ENCODE data around the gene DMRTA2. TPM values are rescaled to one million over a fixed set of nuclear protein-coding genes. Genes with fewer than 3 reads are reported as not detected.

Gene DMRTA2
- total and polyA plus RNA-seq, 2 donors (not counting 3 experiments of a cell fraction or from before 2014, with no cell fraction given), result not detected

GRCh38 chr1:50419907-50420677 lies 3.2 kb downstream of the DMRTA2 start:
- FAIRE-seq, result no peak
- no peak for DNase-seq (ENCODE audit: low read depth, low spot score)
- H3K4me3 ChIP-seq (replicated peaks in 1 of 3; ENCODE audit: insufficient read depth in 1 of 3, low read depth in 1 of 3, low read length in 3 of 3), result no peak overlapping the region
- ChIA-PET POLR2A (no interaction called here), CTCF (no interaction called here)
- dilution Hi-C loops (cut with MboI; ENCODE audit: extremely low pct_ligation_motif_present, low sequenced_read_pairs), result no loop called here
- H4K20me1 ChIP-seq (replicated peaks; ENCODE audit: control insufficient read depth, extremely low read depth, insufficient read depth, low read length), result no peaks in the 10 kb centered on the region
- peaks cover 3% of the 10 kb centered on the region for H3K4me1 ChIP-seq (ENCODE audit: control insufficient read depth, extremely low read depth, insufficient read depth, low read length)
- no peak overlapping the region for H3K27ac ChIP-seq (ENCODE audit: insufficient read depth, low read depth, low read length)
- H3K36me3 ChIP-seq (ENCODE audit: control insufficient read depth in 2 of 2, extremely low read depth in 1 of 2, insufficient read depth in 2 of 2, low read length in 2 of 2), result no peaks in the 10 kb centered on the region
- no TSS peak for BruUV-seq (replicated peaks)
- H3K9me1 ChIP-seq (replicated peaks; ENCODE audit: control insufficient read depth, extremely low read depth, insufficient read depth, low read length), result no peaks in the 10 kb centered on the region
- TF ChIP-seq POLR2AphosphoS5 (IDR thresholded peaks at IDR 0.05; ENCODE audit: insufficient read depth, low read depth, low read length), result no peak
- TF ChIP-seq JUN (IDR thresholded peaks at IDR 0.05; ENCODE audit: borderline replicate concordance, insufficient read depth, insufficient read length, low read depth), result no peak
- no peak for TF ChIP-seq POLR2A (IDR thresholded peaks at IDR 0.05; ENCODE audit: low read depth, low read length)
- TF ChIP-seq FOS (IDR thresholded peaks at IDR 0.05; ENCODE audit: borderline replicate concordance, insufficient read depth, low read length), result no peak
- TF ChIP-seq EZH2 (IDR thresholded peaks at IDR 0.05; ENCODE audit: borderline replicate concordance, low read depth, low read length, severe bottlenecking), result no peak
- TF ChIP-seq MYC (IDR thresholded peaks at IDR 0.05; ENCODE audit: low read depth, low read length), result no peak
- no peak for TF ChIP-seq MAX (IDR thresholded peaks at IDR 0.05; ENCODE audit: insufficient read depth, insufficient read length)
- no peak for TF ChIP-seq CTCF (IDR thresholded peaks at IDR 0.05; ENCODE audit: extremely low read depth in 1 of 2, insufficient read depth in 1 of 2, low read depth in 1 of 2, low read length in 2 of 2)
- no peak for TF ChIP-seq GATA2 (IDR thresholded peaks at IDR 0.05; ENCODE audit: insufficient read depth, insufficient read length, low read depth, low read length)
- H2AFZ ChIP-seq (ENCODE audit: low read depth, low read length), result no peak overlapping the region
- H3K27me3 ChIP-seq (ENCODE audit: control insufficient read depth in 2 of 2, insufficient read depth in 2 of 2, low read length in 2 of 2), result peaks cover 84 to 100% of the 10 kb centered on the region in 2 experiments
- no peaks in the 10 kb centered on the region for H3K79me2 ChIP-seq (ENCODE audit: control insufficient read depth, insufficient read depth, low read length)
- no peak overlapping the region for H3K9ac ChIP-seq (replicated peaks; ENCODE audit: extremely low read depth, insufficient read depth, low read length)
- no peaks in the 10 kb centered on the region for H3K9me3 ChIP-seq (replicated peaks; ENCODE audit: control insufficient read depth, insufficient read depth, low read length)
- intact Hi-C loops (cut with micrococcal nuclease), result loop anchor here (1.0 kb wide), 1 partner anchor 185 kb away; no protein-coding TSS in a partner anchor
- H3K4me2 ChIP-seq (ENCODE audit: insufficient read depth, low read length), result no peak overlapping the region

Measured in endothelial cell of umbilical vein (primary cell).